Mesothelial cell of epicardium (in vitro differentiated cells): ENCODE measurements around the gene LIPJ. TPM values are rescaled to one million over a fixed set of nuclear protein-coding genes. Genes with fewer than 3 reads are reported as not detected.

Experiments
- DNase-seq, 2 experiments: peaks; one replicate each; pipeline ENCODE4 v3.0.0; 2021; ENCODE audit warnings: low spot score in 2 of 2; ENCODE audit not compliant: unreplicated experiment in 2 of 2
- H3K27ac Mint-ChIP-seq: 2 replicates; pipeline ENCODE4 v1.8.0; 2021; ENCODE audit warnings: mixed read lengths
- H3K27me3 Mint-ChIP-seq: 2 replicates; pipeline ENCODE4 v1.8.0; 2021; ENCODE audit warnings: low read depth, mixed read lengths
- H3K36me3 Mint-ChIP-seq: 2 replicates; pipeline ENCODE4 v1.8.0; 2021; ENCODE audit warnings: mixed read lengths
- H3K4me1 Mint-ChIP-seq: 2 replicates; pipeline ENCODE4 v1.8.0; 2021; ENCODE audit warnings: mixed read lengths
- H3K4me3 Mint-ChIP-seq: 2 replicates; pipeline ENCODE4 v1.8.0; 2021; ENCODE audit warnings: mild to moderate bottlenecking, moderate library complexity, mixed read lengths
- H3K9me3 Mint-ChIP-seq: 2 replicates; pipeline ENCODE4 v1.8.0; 2021; ENCODE audit warnings: mixed read lengths
- total RNA-seq: library from RNA; stranded (reverse); gene quantifications from 3 replicates; pipeline ENCODE4 v1.2.1, GENCODE V29; 2021
- TF ChIP-seq, protein P1 (sequence below): fragments of 200-600 bp; sonication (generic); IDR thresholded peaks from one replicate; pipeline ENCODE4 v1.5.0; 2021; ENCODE audit warnings: antibody characterized with exemption; ENCODE audit not compliant: unreplicated experiment

LIPJ gene
- total RNA-seq, 1 donor from 2014 or later, result 0.22 TPM

DNA sequence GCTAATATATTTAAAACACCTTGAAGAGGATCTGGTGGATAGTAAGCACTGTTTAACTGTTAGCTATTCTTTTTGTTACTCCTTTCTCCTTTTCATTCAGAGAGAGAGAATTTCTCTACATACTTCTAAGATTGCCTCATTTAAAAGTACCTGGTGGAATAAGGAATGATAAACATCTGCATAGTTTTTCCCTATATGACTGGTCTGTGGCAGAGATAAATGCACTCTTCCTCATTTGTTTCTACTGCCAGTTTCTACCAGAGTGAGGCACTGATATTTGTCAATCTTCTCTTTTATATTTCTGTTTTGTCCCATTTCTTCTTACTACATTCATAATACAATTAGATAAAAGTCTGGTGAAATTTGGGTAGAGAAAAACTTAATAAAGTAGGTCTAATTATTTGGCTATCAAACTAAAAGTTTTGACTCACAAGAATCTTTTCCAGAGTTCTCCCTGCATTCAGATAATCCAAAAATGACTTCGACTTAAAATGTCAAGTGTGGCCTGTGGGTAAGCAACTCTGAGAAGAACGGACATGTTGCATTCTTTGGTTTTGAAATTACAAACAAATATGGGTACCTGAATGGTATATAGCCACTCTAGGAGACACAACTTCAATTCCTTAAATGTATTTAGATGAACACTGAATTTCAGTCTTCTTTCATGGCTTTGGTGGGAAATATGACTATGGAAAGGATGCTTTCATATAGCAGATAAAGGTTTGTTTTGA lies 42.3 kb upstream of the LIPJ start:
- Mint-ChIP-seq H3K27ac (no peak overlapping the region), H3K4me3 (no peak overlapping the region), H3K9me3 (no peaks in the 10 kb centered on the region), H3K4me1 (peaks cover 55% of the 10 kb centered on the region), H3K36me3 (no peaks in the 10 kb centered on the region), H3K27me3 (no peaks in the 10 kb centered on the region)
- TF ChIP-seq, protein P1, sequence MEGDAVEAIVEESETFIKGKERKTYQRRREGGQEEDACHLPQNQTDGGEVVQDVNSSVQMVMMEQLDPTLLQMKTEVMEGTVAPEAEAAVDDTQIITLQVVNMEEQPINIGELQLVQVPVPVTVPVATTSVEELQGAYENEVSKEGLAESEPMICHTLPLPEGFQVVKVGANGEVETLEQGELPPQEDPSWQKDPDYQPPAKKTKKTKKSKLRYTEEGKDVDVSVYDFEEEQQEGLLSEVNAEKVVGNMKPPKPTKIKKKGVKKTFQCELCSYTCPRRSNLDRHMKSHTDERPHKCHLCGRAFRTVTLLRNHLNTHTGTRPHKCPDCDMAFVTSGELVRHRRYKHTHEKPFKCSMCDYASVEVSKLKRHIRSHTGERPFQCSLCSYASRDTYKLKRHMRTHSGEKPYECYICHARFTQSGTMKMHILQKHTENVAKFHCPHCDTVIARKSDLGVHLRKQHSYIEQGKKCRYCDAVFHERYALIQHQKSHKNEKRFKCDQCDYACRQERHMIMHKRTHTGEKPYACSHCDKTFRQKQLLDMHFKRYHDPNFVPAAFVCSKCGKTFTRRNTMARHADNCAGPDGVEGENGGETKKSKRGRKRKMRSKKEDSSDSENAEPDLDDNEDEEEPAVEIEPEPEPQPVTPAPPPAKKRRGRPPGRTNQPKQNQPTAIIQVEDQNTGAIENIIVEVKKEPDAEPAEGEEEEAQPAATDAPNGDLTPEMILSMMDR, result no peak
- no peak for DNase-seq

DNA sequence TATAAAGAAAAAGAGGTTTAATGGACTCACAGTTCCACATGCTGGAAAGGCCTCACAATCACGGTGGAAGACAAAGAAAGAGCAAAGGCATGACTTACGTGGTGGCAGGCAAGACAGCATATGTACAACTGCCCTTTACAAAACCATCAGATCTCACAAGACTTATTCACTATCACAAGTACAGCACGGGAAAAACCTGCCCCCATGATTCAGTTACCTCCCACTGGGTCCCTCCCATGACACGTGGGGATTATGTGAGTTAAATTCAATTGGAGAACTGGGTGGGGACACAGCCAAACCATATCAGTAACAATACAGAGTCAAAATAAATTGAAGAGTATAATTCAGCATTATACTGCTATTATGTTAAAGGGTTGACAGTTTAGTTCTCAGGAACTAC lies 41.2 kb upstream of the LIPJ start:
- DNase-seq, result no peak
- Mint-ChIP-seq H3K27me3 (no peaks in the 10 kb centered on the region), H3K4me1 (peaks cover 58% of the 10 kb centered on the region), H3K27ac (peak overlapping the region; percentile 10), H3K9me3 (no peaks in the 10 kb centered on the region), H3K4me3 (no peak overlapping the region), H3K36me3 (no peaks in the 10 kb centered on the region)
- TF ChIP-seq, protein P1, result no peak

DNA sequence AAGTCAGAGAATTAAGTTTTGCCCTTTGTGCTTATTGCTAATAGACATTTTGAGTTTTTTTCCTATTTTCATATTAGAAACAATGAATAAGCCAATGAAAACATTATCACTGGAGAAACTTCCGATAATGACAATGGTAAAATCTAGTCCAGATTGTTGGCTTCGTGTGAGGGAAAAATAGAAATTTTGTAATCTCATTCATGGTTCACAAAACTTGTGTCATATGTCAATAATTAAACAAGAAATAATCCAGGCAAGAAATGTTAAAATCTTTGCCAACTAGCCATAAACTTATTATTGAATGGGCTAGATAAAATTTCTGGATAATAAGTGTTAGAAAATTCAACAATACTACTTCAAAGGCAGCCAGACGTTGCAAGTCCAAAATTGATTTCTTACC lies 40.1 kb upstream of the LIPJ start:
- H3K36me3 Mint-ChIP-seq, result no peaks in the 10 kb centered on the region
- H3K27ac Mint-ChIP-seq, result no peak overlapping the region
- H3K4me3 Mint-ChIP-seq, result no peak overlapping the region
- no peak for DNase-seq
- no peaks in the 10 kb centered on the region for H3K27me3 Mint-ChIP-seq
- no peaks in the 10 kb centered on the region for H3K9me3 Mint-ChIP-seq
- TF ChIP-seq, protein P1, result no peak
- H3K4me1 Mint-ChIP-seq, result peaks cover 54% of the 10 kb centered on the region

DNA sequence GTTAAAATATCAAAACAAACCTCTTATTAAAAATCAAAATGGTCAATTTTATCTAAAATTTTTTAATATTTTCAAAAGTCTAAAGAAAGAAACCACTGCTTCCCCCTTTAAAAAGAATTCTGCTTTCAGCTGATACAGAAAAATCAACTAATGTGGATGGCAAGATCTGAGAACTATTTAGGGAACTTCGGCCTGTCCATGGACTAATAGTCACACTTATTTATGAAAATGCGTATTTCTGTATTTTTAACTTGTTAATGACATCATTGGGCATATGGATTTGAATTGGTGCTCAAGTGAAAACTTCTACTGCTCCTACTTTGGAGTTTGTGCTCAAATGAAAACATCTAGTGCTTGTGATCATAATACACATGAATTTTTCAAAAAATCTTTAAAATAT lies 35.3 kb upstream of the LIPJ start:
- no peaks in the 10 kb centered on the region for H3K36me3 Mint-ChIP-seq
- no peak for DNase-seq
- peaks cover 7% of the 10 kb centered on the region for H3K9me3 Mint-ChIP-seq
- TF ChIP-seq, protein P1, result no peak
- H3K4me3 Mint-ChIP-seq, result no peak overlapping the region
- H3K27ac Mint-ChIP-seq, result no peak overlapping the region
- H3K4me1 Mint-ChIP-seq, result peaks cover 22% of the 10 kb centered on the region
- H3K27me3 Mint-ChIP-seq, result no peaks in the 10 kb centered on the region

DNA sequence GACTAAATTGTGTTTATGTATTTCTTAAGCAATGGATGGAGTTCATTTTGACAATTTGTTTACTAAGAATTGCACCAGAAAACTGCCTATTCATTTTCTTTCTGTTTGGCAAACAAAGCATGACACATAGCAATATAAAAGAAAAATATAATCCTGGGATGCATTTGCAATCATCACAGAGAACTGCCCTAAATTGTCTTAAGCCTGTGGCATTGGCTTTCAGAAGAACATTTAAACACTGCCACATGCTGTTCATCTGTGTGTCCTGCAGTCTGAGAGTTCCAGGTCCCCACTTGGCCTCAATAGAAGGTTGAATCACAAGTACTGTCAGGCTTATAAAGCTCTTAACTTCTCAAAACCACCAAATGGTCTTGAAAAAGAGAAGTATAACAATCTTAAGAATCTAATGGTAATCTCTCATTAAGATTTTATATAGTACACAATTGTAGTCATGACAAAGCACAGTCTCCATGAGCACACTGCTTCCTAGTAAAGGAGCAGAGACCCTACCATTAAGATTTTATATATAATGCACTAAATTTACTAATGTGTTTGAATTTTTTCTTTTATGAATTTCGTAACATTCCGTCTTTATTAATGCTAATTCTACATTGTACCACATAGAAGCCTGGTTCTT lies 33.3 kb upstream of the LIPJ start:
- peak in 1 of 2 experiments; percentile 40 for DNase-seq
- Mint-ChIP-seq H3K36me3 (no peaks in the 10 kb centered on the region), H3K4me3 (no peak overlapping the region), H3K9me3 (peaks cover 7% of the 10 kb centered on the region), H3K4me1 (peaks cover 24% of the 10 kb centered on the region), H3K27me3 (no peaks in the 10 kb centered on the region), H3K27ac (no peak overlapping the region)
- TF ChIP-seq, protein P1, result peak; percentile 57
